Naive B cell (primary cell): Measurements from ENCODE around the gene SIGLEC6. TPM values are rescaled to one million over a fixed set of nuclear protein-coding genes. Genes with fewer than 3 reads are reported as not detected.

Source experiments
- ATAC-seq, 2 donors: fragments of 150-1000 bp; cut with Tn5 transposase; 2 replicates each; pipeline ENCODE4 v1.10.0; 2021; ENCODE audit warnings: low read depth in 2 of 2, mild to moderate bottlenecking in 2 of 2, moderate library complexity in 2 of 2
- DNase-seq: peaks from one replicate; pipeline ENCODE4 v3.0.0; 2022
- H3K27ac Mint-ChIP-seq, 6 donors: one replicate each; pipeline ENCODE4 v1.8.0; 2020 to 2022; ENCODE audit warnings: mild to moderate bottlenecking in 6 of 6, mixed read lengths in 6 of 6, moderate library complexity in 5 of 6, inconsistent platforms in 2 of 6
- H3K27me3 Mint-ChIP-seq, 3 donors: one replicate each; pipeline ENCODE4 v1.8.0; 2021 to 2022; ENCODE audit warnings: mixed read lengths in 3 of 3, mild to moderate bottlenecking in 1 of 3
- H3K36me3 Mint-ChIP-seq, 2 donors: one replicate each; pipeline ENCODE4 v1.8.0; 2020 to 2022; ENCODE audit warnings: mixed read lengths in 2 of 2, inconsistent platforms in 1 of 2, mild to moderate bottlenecking in 1 of 2
- H3K4me1 Mint-ChIP-seq, 3 donors: one replicate each; pipeline ENCODE4 v1.8.0; 2020 to 2022; ENCODE audit warnings: mixed read lengths in 3 of 3, inconsistent platforms in 1 of 3, mild to moderate bottlenecking in 1 of 3, moderate library complexity in 1 of 3
- H3K4me3 Mint-ChIP-seq, 8 donors: one replicate each; pipeline ENCODE4 v1.8.0; 2020 to 2022; ENCODE audit warnings: mild to moderate bottlenecking in 8 of 8, mixed read lengths in 8 of 8, moderate library complexity in 8 of 8, inconsistent platforms in 2 of 8
- H3K9me3 Mint-ChIP-seq, 7 donors: one replicate each; pipeline ENCODE4 v1.8.0; 2020 to 2022; ENCODE audit warnings: mixed read lengths in 7 of 7, mild to moderate bottlenecking in 5 of 7, inconsistent platforms in 2 of 7, moderate library complexity in 1 of 7
- polyA plus RNA-seq, 6 donors: library from polyadenylated mRNA; unstranded; fragments of 300-500 nt; fragmentation: Illumina TruSeq; gene quantifications; one replicate each; pipeline ENCODE4 v1.2.3, GENCODE V29; 2021; ENCODE audit warnings: low read depth in 6 of 6

SIGLEC6 gene
- polyA plus RNA-seq, 6 donors from 2014 or later: 0.72 to 1.9 (median 1.2) TPM; not detected in 1

- peaks cover 0 to 15% of the 10 kb centered on the region in 2 donors for H3K36me3 Mint-ChIP-seq
- peaks cover 75 to 92% (median 85%) of the 10 kb centered on the region in 3 donors for H3K4me1 Mint-ChIP-seq
- peaks cover 4 to 8% (median 7%) of the 10 kb centered on the region in 3 donors for H3K27me3 Mint-ChIP-seq
- H3K4me3 Mint-ChIP-seq: peak overlapping the region; percentile 69 to 91 (median 85)
- DNase-seq: no peak
- H3K9me3 Mint-ChIP-seq: no peaks in the 10 kb centered on the region
- no peak for ATAC-seq
- peak overlapping the region in 5 of 6 donors; percentile 85 to 93 (median 89) for H3K27ac Mint-ChIP-seq
Measured at GRCh38 chr19:51546650-51547396, 15.4 kb upstream of the SIGLEC6 start.

DNA sequence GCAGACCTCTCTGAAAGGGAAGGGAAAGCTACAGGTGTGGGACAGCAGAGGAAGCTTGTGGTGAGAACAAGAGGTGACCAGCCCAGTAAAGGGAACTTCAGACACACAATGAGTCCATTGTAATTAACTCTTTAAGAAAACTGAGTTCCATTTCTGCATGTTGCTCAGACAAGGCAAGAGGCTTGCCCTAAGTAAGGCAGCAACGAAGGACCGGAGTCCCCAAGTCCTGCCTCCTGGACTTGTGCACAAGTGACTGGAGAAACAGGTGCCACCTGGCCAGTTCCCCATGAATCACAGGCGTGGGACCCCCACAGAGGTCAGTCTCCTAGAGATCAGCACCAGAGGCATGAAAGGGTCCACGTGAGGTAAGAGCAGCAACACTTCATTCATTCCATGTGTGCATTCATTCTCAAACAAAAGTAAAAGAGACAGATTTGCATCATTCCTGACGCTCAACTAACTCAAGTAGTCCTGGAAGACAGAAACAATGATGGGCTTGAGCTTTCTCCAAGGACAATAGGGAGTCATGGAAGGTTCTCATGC is 14.7 kb upstream of the SIGLEC6 start:
- no peak for ATAC-seq
- no peak for DNase-seq
- Mint-ChIP-seq H3K9me3 (no peaks in the 10 kb centered on the region), H3K36me3 (peaks cover 0 to 15% of the 10 kb centered on the region in 2 donors), H3K4me1 (peaks cover 75 to 92% (median 83%) of the 10 kb centered on the region in 3 donors), H3K27me3 (peaks cover 4 to 14% (median 13%) of the 10 kb centered on the region in 3 donors), H3K4me3 (peak overlapping the region in 7 of 8 donors; percentile 37 to 91 (median 80)), H3K27ac (peak overlapping the region in 2 of 6 donors; percentile 19 to 43)

DNA sequence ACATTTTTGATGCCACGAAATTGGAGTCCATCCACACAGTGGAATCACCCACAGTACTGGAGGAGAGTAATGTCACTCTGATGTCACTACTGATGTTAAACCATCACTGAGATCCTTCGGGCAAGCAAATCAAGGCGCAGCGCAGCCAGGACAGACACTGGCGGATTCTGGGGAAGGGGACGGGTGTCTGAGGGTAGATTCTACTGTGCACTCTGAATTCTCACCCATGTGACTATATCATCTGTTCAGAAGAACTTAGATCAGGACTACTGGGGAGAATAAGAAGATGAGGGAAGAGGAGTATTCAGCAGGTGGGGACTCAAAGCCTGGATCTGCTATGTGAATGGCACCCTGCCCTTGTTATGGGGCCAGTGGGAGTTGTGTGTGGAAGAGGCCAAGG is 12.6 kb upstream of the SIGLEC6 start:
- ATAC-seq: no peak
- Mint-ChIP-seq H3K4me3 (peak overlapping the region in 3 of 8 donors; percentile 6 to 52 (median 15)), H3K9me3 (no peaks in the 10 kb centered on the region)

DNA sequence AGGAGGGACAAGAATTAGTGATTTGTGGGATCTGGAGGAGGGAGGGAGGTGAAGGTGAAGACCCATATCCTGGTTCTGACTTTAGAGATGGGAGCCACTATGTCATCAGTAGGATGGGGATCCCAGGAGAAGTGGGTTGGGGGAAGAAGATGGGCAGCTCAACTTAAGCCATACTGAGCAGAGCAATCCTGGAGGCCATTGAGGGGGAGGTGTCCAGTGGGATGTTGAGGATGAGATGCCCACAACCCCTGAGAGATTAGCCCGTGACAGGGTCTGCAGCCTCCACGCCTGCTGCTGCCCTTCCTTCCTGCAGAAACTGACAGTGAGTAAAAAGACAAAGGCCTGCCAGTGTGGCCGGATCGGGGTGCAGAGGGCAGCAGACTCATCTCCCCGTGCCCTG is 11.2 kb upstream of the SIGLEC6 start:
- H3K4me3 Mint-ChIP-seq: no peak overlapping the region
- ATAC-seq (no peak), DNase-seq (no peak)
- H3K9me3 Mint-ChIP-seq: no peaks in the 10 kb centered on the region
- H3K4me1 Mint-ChIP-seq: peaks cover 48 to 63% (median 51%) of the 10 kb centered on the region in 3 donors
- no peak overlapping the region for H3K27ac Mint-ChIP-seq
- H3K36me3 Mint-ChIP-seq: peaks cover 0 to 16% of the 10 kb centered on the region in 2 donors
- peaks cover 4 to 27% (median 25%) of the 10 kb centered on the region in 3 donors for H3K27me3 Mint-ChIP-seq

More for the DNA sequence above, 12.6 kb upstream of the SIGLEC6 start:
- peaks cover 0 to 16% of the 10 kb centered on the region in 2 donors for H3K36me3 Mint-ChIP-seq
- H3K27me3 Mint-ChIP-seq: peaks cover 4 to 17% (median 16%) of the 10 kb centered on the region in 3 donors
- peak overlapping the region in 3 of 6 donors; percentile 67 to 81 (median 74) for H3K27ac Mint-ChIP-seq
- DNase-seq: no peak
- peaks cover 61 to 77% (median 63%) of the 10 kb centered on the region in 3 donors for H3K4me1 Mint-ChIP-seq

- H3K4me1 Mint-ChIP-seq: peaks cover 38 to 54% (median 41%) of the 10 kb centered on the region in 3 donors
- peaks cover 0 to 16% of the 10 kb centered on the region in 2 donors for H3K36me3 Mint-ChIP-seq
- H3K27ac Mint-ChIP-seq: peak overlapping the region in 1 of 6 donors; percentile 57
- H3K9me3 Mint-ChIP-seq: no peaks in the 10 kb centered on the region
- ATAC-seq: no peak
- peak overlapping the region in 1 of 8 donors; percentile 52 for H3K4me3 Mint-ChIP-seq
- peaks cover 4 to 29% (median 25%) of the 10 kb centered on the region in 3 donors for H3K27me3 Mint-ChIP-seq
- DNase-seq: no peak
Measured at GRCh38 chr19:51541458-51542357, 10.2 kb upstream of the SIGLEC6 start.

- Mint-ChIP-seq H3K36me3 (peaks cover 0 to 16% of the 10 kb centered on the region in 2 donors), H3K4me1 (peaks cover 30 to 54% (median 38%) of the 10 kb centered on the region in 3 donors), H3K9me3 (no peaks in the 10 kb centered on the region), H3K27me3 (peaks cover 4 to 33% (median 25%) of the 10 kb centered on the region in 3 donors), H3K27ac (no peak overlapping the region), H3K4me3 (no peak overlapping the region)
- no peak for DNase-seq
- no peak for ATAC-seq
Measured at GRCh38 chr19:51539821-51540366, 8.4 kb upstream of the SIGLEC6 start.

DNA sequence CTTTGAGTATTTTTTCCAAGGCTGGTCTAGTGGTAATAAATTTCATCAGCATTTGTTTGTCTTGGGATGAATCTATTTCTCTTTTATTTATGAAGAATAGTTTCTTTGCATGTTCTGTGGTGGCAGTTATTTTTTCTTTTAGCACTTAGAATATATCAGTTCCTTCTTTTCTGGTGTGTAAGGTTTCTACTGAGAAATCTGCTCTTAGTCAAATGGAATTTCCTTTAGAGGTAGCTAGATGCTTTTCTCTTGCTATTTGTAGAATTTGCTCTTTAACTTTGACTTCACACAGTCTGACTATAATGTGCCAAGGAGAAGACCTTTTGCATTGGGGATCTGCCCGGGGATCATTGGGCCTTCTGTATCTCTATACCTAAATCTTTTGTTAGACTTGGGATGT is 4.1 kb upstream of the SIGLEC6 start:
- Mint-ChIP-seq H3K9me3 (no peaks in the 10 kb centered on the region), H3K4me1 (peaks cover 28 to 44% (median 28%) of the 10 kb centered on the region in 3 donors), H3K27me3 (peaks cover 0 to 18% (median 8%) of the 10 kb centered on the region in 3 donors), H3K27ac (peak overlapping the region in 1 of 6 donors; percentile 67), H3K4me3 (peak overlapping the region in 1 of 8 donors; percentile 42), H3K36me3 (no peaks in the 10 kb centered on the region)
- ATAC-seq (no peak), DNase-seq (no peak)

DNA sequence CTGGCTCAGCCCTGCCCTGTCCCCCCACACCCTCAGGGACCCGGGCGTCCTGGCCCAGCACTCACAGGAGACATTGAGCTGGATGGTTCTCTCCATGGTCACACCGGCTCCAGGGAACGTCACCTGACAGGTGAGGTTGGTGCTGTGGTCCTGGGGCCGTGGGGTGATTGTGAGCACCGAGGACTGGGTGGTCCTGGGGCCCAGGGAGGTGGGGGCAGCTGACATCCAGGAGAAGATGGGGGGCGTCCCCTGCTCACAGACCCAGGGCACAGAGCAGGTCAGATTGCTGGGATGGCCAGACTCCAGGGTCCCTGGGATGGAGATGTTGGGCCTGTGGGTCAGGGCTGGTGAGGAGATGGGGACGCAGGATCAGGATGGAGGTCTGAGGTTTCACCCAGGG is 854 bp downstream of the SIGLEC6 start:
- Mint-ChIP-seq H3K36me3 (no peaks in the 10 kb centered on the region), H3K4me1 (peaks cover 41 to 55% (median 46%) of the 10 kb centered on the region in 3 donors), H3K27ac (peak overlapping the region in 3 of 6 donors; percentile 31 to 71 (median 49)), H3K27me3 (peaks cover 0 to 5% (median 0%) of the 10 kb centered on the region in 3 donors), H3K4me3 (peak overlapping the region in 6 of 8 donors; percentile 69 to 84 (median 82)), H3K9me3 (no peaks in the 10 kb centered on the region)
- DNase-seq (no peak), ATAC-seq (no peak)

DNA sequence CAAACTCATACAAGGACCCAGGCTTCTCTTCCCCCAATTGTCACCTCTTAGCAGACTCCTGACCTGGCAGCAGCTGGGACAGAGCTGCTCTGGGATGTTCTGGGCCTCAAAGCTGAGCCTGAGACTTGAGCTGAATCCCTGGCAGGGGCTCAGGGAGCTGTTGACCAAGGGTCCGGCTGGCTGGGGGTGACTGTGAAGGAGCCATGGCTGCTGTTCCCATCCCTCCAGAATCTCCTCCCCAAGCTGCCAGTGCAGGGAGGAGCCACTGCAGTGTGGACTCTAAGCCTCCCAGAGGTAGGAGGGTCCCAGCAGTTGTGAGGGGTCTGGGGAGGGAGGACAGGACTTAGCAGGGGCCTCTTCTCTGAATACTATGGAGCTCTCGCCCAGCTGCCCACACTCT is 2.2 kb downstream of the SIGLEC6 start:
- DNase-seq (no peak), ATAC-seq (no peak)
- Mint-ChIP-seq H3K4me3 (peak overlapping the region in 1 of 8 donors; percentile 9), H3K4me1 (peaks cover 34 to 46% (median 39%) of the 10 kb centered on the region in 3 donors), H3K9me3 (no peaks in the 10 kb centered on the region), H3K36me3 (no peaks in the 10 kb centered on the region), H3K27ac (peak overlapping the region in 2 of 6 donors; percentile 6 to 18), H3K27me3 (no peaks in the 10 kb centered on the region)

DNA sequence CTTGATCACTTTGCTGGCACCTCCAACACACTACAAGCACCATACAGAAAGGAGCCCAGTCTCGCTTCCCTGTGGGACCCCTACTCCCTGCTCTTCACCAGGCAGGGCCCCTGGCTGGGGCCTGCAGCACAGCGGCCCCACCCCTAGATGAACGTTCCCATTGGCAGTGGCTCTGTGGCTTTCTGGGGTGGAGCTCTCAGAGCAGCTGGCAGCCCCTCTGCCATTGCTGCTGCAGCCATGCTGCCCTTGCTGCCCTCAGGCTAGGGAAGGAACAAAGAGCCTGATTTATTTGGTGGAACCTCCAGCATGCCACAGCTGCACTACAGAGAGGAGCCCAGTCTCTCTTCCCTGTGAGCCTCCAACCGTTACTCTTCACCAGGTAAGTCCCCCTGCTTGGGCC is 5.8 kb downstream of the SIGLEC6 start:
- H3K4me1 Mint-ChIP-seq: peaks cover 34 to 47% (median 37%) of the 10 kb centered on the region in 3 donors
- H3K9me3 Mint-ChIP-seq: no peaks in the 10 kb centered on the region
- H3K27me3 Mint-ChIP-seq: no peaks in the 10 kb centered on the region
- H3K4me3 Mint-ChIP-seq: no peak overlapping the region
- DNase-seq (no peak), ATAC-seq (no peak)
- H3K36me3 Mint-ChIP-seq: no peaks in the 10 kb centered on the region
- peak overlapping the region in 1 of 6 donors; percentile 16 for H3K27ac Mint-ChIP-seq

GRCh38 chr19:51524666-51525264 is 6.7 kb downstream of the SIGLEC6 start:
- no peak for DNase-seq
- H3K27me3 Mint-ChIP-seq: no peaks in the 10 kb centered on the region
- no peak for ATAC-seq
- peaks cover 31 to 40% (median 31%) of the 10 kb centered on the region in 3 donors for H3K4me1 Mint-ChIP-seq
- peak overlapping the region in 2 of 6 donors; percentile 40 to 54 for H3K27ac Mint-ChIP-seq
- H3K9me3 Mint-ChIP-seq: no peaks in the 10 kb centered on the region
- H3K36me3 Mint-ChIP-seq: no peaks in the 10 kb centered on the region
- H3K4me3 Mint-ChIP-seq: no peak overlapping the region

DNA sequence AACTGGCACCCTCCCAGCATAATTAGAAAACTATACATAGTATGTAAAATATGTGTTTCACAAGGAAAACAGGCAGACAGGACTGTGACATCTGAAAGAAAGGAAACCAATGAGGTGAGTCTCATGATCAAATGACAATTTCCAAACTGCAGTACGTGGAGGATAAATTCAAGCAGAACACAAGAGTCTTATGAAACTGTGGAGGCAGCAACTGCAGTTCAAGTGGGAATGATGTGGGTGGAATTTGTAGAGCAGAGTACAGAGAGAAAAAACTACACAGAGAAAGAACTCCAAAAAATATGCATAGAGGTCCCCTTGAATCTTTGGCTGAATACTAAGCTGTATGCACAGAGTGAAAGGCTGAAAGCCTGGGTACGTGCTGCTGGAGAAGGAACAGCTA is 9.7 kb downstream of the SIGLEC6 start:
- H3K4me1 Mint-ChIP-seq: peaks cover 21 to 33% (median 24%) of the 10 kb centered on the region in 3 donors
- H3K9me3 Mint-ChIP-seq: peaks cover 0 to 8% (median 0%) of the 10 kb centered on the region in 7 donors
- peaks cover 0 to 5% of the 10 kb centered on the region in 2 donors for H3K36me3 Mint-ChIP-seq
- ATAC-seq (no peak), DNase-seq (no peak)
- H3K27ac Mint-ChIP-seq: no peak overlapping the region
- H3K4me3 Mint-ChIP-seq: no peak overlapping the region
- peaks cover 0 to 5% (median 0%) of the 10 kb centered on the region in 3 donors for H3K27me3 Mint-ChIP-seq
